ENCODE results near the gene RTKN.
"Not testable (repeated sequence)": the region's sequence is repeated elsewhere in the genome, so short reads cannot be mapped to it uniquely, and the experiment has no call there.

- TF ChIP-seq MAX (IDR thresholded peaks at IDR 0.05; ENCODE audit: low read depth); RFX5 (IDR thresholded peaks at IDR 0.05; ENCODE audit: low read length); ZBTB33 (IDR thresholded peaks at IDR 0.05; ENCODE audit: borderline replicate concordance, low read depth); CTCF (IDR thresholded peaks at IDR 0.05): not testable (repeated sequence)
Observed at GRCh38 chr2:74442483-74443297, 953 bp upstream of the RTKN start.
